SHP77 (cell line): ENCODE data around the gene RPS6KC1.
"Not testable (repeated sequence)": the region's sequence is repeated elsewhere in the genome, so short reads cannot be mapped to it uniquely, and the experiment has no call there.

Experiments used
- DNase-seq, 2 experiments: peaks; one replicate each; lab custom pipeline; 2025; lab: John Stamatoyannopoulos, UW

The RPS6KC1 gene

GRCh38 chr1:213055767-213056166 is 4.7 kb downstream of the RPS6KC1 start:
- peak in 1 of 2 experiments; percentile 18 for DNase-seq

- no peak for DNase-seq
Measured at GRCh38 chr1:213057264-213058059, 6.4 kb downstream of the RPS6KC1 start.

- peak; percentile 81 to 90 for DNase-seq
Measured at GRCh38 chr1:213060836-213061235, 9.8 kb downstream of the RPS6KC1 start.

- peak; percentile 47 for DNase-seq
Measured at GRCh38 chr1:213061263-213061662, 10.2 kb downstream of the RPS6KC1 start.

- no peak for DNase-seq
Measured at GRCh38 chr1:213065800-213066199, 14.8 kb downstream of the RPS6KC1 start.

GRCh38 chr1:213066363-213066762 is 15.3 kb downstream of the RPS6KC1 start:
- DNase-seq: no peak

- DNase-seq: no peak
Measured at GRCh38 chr1:213067352-213067751, 16.3 kb downstream of the RPS6KC1 start.

- peak; percentile 53 to 54 for DNase-seq
Measured at GRCh38 chr1:213070406-213070805, 19.4 kb downstream of the RPS6KC1 start.

GRCh38 chr1:213075725-213076124 is 24.7 kb downstream of the RPS6KC1 start:
- DNase-seq: no peak

GRCh38 chr1:213082420-213083111 is 31.5 kb downstream of the RPS6KC1 start:
- no peak for DNase-seq

- no peak for DNase-seq
Measured at GRCh38 chr1:213083112-213083445, 32.0 kb downstream of the RPS6KC1 start.

GRCh38 chr1:213087911-213088310 is 36.9 kb downstream of the RPS6KC1 start:
- no peak for DNase-seq

GRCh38 chr1:213089924-213090677 is 39.1 kb downstream of the RPS6KC1 start:
- no peak for DNase-seq

- no peak for DNase-seq
Measured at GRCh38 chr1:213094446-213094845, 43.4 kb downstream of the RPS6KC1 start.

- no peak for DNase-seq
Measured at GRCh38 chr1:213095467-213095866, 44.4 kb downstream of the RPS6KC1 start.

GRCh38 chr1:213099682-213100399 is 48.8 kb downstream of the RPS6KC1 start:
- DNase-seq: no peak

GRCh38 chr1:213100565-213100964 is 49.5 kb downstream of the RPS6KC1 start:
- DNase-seq: not testable (repeated sequence)

GRCh38 chr1:213103377-213104306 is 52.6 kb downstream of the RPS6KC1 start:
- DNase-seq: no peak

GRCh38 chr1:213104604-213105003 is 53.6 kb downstream of the RPS6KC1 start:
- DNase-seq: no peak

- no peak for DNase-seq
Measured at GRCh38 chr1:213106298-213106697, 55.3 kb downstream of the RPS6KC1 start.

- DNase-seq: no peak
Measured at GRCh38 chr1:213107613-213108012, 56.6 kb downstream of the RPS6KC1 start.
